Stomach (tissue), 4 donors: ENCODE measurements around the gene MANEA.
"Not testable (repeated sequence)": the region's sequence is repeated elsewhere in the genome, so short reads cannot be mapped to it uniquely, and the experiment has no call there.

Experiments used
- POLR2A ChIP-seq, 4 donors: fragments of 450-650 bp; IDR thresholded peaks; one replicate each; pipeline ENCODE4 v1.6.1; 2016; ENCODE audit warnings: antibody characterized with exemption in 4 of 4, control low read depth in 2 of 4, mild to moderate bottlenecking in 1 of 4, moderate library complexity in 1 of 4
- POLR2AphosphoS5 ChIP-seq, 3 donors: sonication (generic); formaldehyde crosslinking; IDR thresholded peaks; one replicate each; pipeline ENCODE4 v1.6.1; 2016; ENCODE audit warnings: antibody characterized with exemption in 3 of 3
- TF ChIP-seq, protein P1 (sequence below), 7 experiments: fragments of 450-650 bp in 4 of 7; fragments of 200-600 bp in 3 of 7; sonication (generic) in 3 of 7; IDR thresholded peaks; one replicate each; pipeline ENCODE4 v1.5.1; 2016 to 2019; ENCODE audit warnings: antibody characterized with exemption in 7 of 7, control low read depth in 2 of 7, mild to moderate bottlenecking in 1 of 7

DNA sequence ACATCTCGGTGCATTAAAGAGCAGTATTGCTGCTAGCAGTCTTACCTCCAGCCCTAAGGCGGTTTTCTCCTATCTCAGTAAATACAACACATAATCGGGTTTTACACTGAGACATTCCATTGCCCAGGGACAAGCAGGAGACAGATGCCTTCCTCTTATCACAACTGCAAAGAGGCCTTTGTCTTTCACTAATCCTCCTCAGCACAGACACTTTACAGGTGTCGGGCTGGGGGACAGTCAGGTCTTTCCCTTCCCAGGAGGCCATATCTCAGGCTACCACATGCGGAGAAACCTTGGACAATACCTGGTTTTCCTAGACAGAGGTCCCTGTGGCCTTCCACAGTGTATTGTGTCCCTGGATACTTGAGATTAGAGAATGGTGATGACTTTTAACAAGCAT lies 16.4 kb upstream of the MANEA start:
- TF ChIP-seq, protein P1, sequence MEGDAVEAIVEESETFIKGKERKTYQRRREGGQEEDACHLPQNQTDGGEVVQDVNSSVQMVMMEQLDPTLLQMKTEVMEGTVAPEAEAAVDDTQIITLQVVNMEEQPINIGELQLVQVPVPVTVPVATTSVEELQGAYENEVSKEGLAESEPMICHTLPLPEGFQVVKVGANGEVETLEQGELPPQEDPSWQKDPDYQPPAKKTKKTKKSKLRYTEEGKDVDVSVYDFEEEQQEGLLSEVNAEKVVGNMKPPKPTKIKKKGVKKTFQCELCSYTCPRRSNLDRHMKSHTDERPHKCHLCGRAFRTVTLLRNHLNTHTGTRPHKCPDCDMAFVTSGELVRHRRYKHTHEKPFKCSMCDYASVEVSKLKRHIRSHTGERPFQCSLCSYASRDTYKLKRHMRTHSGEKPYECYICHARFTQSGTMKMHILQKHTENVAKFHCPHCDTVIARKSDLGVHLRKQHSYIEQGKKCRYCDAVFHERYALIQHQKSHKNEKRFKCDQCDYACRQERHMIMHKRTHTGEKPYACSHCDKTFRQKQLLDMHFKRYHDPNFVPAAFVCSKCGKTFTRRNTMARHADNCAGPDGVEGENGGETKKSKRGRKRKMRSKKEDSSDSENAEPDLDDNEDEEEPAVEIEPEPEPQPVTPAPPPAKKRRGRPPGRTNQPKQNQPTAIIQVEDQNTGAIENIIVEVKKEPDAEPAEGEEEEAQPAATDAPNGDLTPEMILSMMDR (IDR thresholded peaks at IDR 0.05) = not testable (repeated sequence)
- not testable (repeated sequence) for TF ChIP-seq POLR2A, POLR2AphosphoS5 (IDR thresholded peaks at IDR 0.05)
